ENCODE measurements around the gene IFT80.
"Not testable (repeated sequence)": the region's sequence is repeated elsewhere in the genome, so short reads cannot be mapped to it uniquely, and the experiment has no call there.

DNA sequence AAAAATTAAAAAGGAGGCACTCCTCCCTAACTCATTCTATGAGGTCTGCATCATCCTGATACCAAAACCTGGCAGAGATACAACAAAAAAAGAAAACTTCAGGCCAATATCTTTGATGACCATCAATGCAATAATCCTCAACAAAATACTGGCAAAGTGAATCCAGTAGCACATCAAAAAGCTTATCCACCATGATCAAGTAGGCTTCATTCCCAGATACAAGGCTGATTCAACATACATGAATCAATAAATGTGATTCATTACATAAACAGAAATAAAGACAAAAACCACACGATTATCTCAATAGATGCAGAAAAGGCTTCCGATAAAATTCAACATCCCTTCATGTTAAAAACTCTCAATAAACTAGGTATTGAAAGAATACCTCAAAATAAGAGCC is 72.7 kb downstream of the IFT80 start:
- not testable (repeated sequence) for TF ChIP-seq NR2C2 (CRISPR knock-in tag; IDR thresholded peaks at IDR 0.05); CTCF (IDR thresholded peaks at IDR 0.05); GRHL2 (CRISPR knock-in tag; IDR thresholded peaks at IDR 0.05; ENCODE audit: insufficient replicate concordance, severe bottlenecking); ESRRA (CRISPR knock-in tag; IDR thresholded peaks at IDR 0.05; ENCODE audit: borderline replicate concordance); ZNF416 (CRISPR knock-in tag; IDR thresholded peaks at IDR 0.05); IRF1 (CRISPR knock-in tag; IDR thresholded peaks at IDR 0.05)
- TF ChIP-seq, protein P1, sequence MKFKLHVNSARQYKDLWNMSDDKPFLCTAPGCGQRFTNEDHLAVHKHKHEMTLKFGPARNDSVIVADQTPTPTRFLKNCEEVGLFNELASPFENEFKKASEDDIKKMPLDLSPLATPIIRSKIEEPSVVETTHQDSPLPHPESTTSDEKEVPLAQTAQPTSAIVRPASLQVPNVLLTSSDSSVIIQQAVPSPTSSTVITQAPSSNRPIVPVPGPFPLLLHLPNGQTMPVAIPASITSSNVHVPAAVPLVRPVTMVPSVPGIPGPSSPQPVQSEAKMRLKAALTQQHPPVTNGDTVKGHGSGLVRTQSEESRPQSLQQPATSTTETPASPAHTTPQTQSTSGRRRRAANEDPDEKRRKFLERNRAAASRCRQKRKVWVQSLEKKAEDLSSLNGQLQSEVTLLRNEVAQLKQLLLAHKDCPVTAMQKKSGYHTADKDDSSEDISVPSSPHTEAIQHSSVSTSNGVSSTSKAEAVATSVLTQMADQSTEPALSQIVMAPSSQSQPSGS (CRISPR knock-in tag; IDR thresholded peaks at IDR 0.05; ENCODE audit: borderline replicate concordance, low read depth): not testable (repeated sequence)
- TF ChIP-seq, protein P2, sequence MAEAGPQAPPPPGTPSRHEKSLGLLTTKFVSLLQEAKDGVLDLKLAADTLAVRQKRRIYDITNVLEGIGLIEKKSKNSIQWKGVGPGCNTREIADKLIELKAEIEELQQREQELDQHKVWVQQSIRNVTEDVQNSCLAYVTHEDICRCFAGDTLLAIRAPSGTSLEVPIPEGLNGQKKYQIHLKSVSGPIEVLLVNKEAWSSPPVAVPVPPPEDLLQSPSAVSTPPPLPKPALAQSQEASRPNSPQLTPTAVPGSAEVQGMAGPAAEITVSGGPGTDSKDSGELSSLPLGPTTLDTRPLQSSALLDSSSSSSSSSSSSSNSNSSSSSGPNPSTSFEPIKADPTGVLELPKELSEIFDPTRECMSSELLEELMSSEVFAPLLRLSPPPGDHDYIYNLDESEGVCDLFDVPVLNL (CRISPR knock-in tag; IDR thresholded peaks at IDR 0.05; ENCODE audit: borderline replicate concordance, low read depth): not testable (repeated sequence)
- TF ChIP-seq, protein P3, sequence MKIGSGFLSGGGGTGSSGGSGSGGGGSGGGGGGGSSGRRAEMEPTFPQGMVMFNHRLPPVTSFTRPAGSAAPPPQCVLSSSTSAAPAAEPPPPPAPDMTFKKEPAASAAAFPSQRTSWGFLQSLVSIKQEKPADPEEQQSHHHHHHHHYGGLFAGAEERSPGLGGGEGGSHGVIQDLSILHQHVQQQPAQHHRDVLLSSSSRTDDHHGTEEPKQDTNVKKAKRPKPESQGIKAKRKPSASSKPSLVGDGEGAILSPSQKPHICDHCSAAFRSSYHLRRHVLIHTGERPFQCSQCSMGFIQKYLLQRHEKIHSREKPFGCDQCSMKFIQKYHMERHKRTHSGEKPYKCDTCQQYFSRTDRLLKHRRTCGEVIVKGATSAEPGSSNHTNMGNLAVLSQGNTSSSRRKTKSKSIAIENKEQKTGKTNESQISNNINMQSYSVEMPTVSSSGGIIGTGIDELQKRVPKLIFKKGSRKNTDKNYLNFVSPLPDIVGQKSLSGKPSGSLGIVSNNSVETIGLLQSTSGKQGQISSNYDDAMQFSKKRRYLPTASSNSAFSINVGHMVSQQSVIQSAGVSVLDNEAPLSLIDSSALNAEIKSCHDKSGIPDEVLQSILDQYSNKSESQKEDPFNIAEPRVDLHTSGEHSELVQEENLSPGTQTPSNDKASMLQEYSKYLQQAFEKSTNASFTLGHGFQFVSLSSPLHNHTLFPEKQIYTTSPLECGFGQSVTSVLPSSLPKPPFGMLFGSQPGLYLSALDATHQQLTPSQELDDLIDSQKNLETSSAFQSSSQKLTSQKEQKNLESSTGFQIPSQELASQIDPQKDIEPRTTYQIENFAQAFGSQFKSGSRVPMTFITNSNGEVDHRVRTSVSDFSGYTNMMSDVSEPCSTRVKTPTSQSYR (CRISPR knock-in tag; IDR thresholded peaks at IDR 0.05): not testable (repeated sequence)
- TF ChIP-seq, protein P4, sequence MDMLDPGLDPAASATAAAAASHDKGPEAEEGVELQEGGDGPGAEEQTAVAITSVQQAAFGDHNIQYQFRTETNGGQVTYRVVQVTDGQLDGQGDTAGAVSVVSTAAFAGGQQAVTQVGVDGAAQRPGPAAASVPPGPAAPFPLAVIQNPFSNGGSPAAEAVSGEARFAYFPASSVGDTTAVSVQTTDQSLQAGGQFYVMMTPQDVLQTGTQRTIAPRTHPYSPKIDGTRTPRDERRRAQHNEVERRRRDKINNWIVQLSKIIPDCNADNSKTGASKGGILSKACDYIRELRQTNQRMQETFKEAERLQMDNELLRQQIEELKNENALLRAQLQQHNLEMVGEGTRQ (CRISPR knock-in tag; IDR thresholded peaks at IDR 0.05): not testable (repeated sequence)

All from WTC11 (cell line).